Mesenchymal stem cell (in vitro differentiated cells and primary cell): ENCODE data around the gene KRT79.
A peak's percentile ranks its signal among the peaks of the same experiment; 100 is the strongest.

Experiments used
- DNase-seq: peaks from one replicate; pipeline ENCODE4 v3.0.0-alpha.2; 2013
- H2AFZ ChIP-seq: one replicate; pipeline ENCODE4 v1.6.1; 2013; ENCODE audit warnings: low read depth, mild to moderate bottlenecking, control low read depth, inconsistent platforms, low read length, moderate library complexity
- H2AK5ac ChIP-seq: 2 replicates; pipeline ENCODE4 v1.6.1; 2013; ENCODE audit warnings: low read length, moderate library complexity, mild to moderate bottlenecking, inconsistent platforms; ENCODE audit not compliant: severe bottlenecking
- H2BK120ac ChIP-seq: one replicate; pipeline ENCODE4 v1.6.1; 2013; ENCODE audit warnings: low read depth, mild to moderate bottlenecking, inconsistent platforms, low read length, moderate library complexity
- H2BK12ac ChIP-seq, 2 experiments: one replicate each; pipeline ENCODE4 v1.6.1; 2013; ENCODE audit warnings: inconsistent platforms in 2 of 2, low read length in 2 of 2, mild to moderate bottlenecking in 2 of 2, moderate library complexity in 2 of 2, control low read depth in 1 of 2
- H2BK15ac ChIP-seq: one replicate; pipeline ENCODE4 v1.6.1; 2013; ENCODE audit warnings: mild to moderate bottlenecking, low read depth, inconsistent platforms; ENCODE audit not compliant: poor library complexity, severe bottlenecking
- H2BK5ac ChIP-seq: 2 replicates; pipeline ENCODE4 v1.6.1; 2013; ENCODE audit warnings: low read depth, mild to moderate bottlenecking, low read length, control low read depth, inconsistent platforms; ENCODE audit not compliant: poor library complexity, severe bottlenecking
- H3K14ac ChIP-seq, 2 experiments: one replicate each; pipeline ENCODE4 v1.6.1; 2013; ENCODE audit warnings: inconsistent platforms in 2 of 2, low read length in 2 of 2, control low read depth in 1 of 2, mild to moderate bottlenecking in 1 of 2, moderate library complexity in 1 of 2
- H3K18ac ChIP-seq, 2 experiments: one replicate each; pipeline ENCODE4 v1.6.1; 2013; ENCODE audit warnings: inconsistent platforms in 2 of 2, low read length in 2 of 2, control low read depth in 1 of 2, low read depth in 1 of 2, mild to moderate bottlenecking in 1 of 2
- H3K23ac ChIP-seq, 2 experiments: one replicate each; pipeline ENCODE4 v1.6.1; 2013; ENCODE audit warnings: inconsistent platforms in 2 of 2, low read length in 2 of 2, mild to moderate bottlenecking in 2 of 2, moderate library complexity in 2 of 2, control low read depth in 1 of 2
- H3K27ac ChIP-seq: 2 replicates; pipeline ENCODE4 v1.5.1; 2013; ENCODE audit warnings: mild to moderate bottlenecking, moderate library complexity, low read length, control low read depth, inconsistent platforms; ENCODE audit not compliant: poor library complexity, severe bottlenecking
- H3K27me3 ChIP-seq, 2 experiments: 2 replicates each; pipeline versions ENCODE4 v1.6.1 to v1.7.0; 2013; ENCODE audit warnings: low read length in 2 of 2, mild to moderate bottlenecking in 2 of 2, moderate library complexity in 2 of 2, control low read depth in 1 of 2, inconsistent platforms in 1 of 2; ENCODE audit not compliant: control insufficient read depth in 1 of 2, insufficient read depth in 1 of 2
- H3K36me3 ChIP-seq, 2 experiments: 2 replicates each; pipeline versions ENCODE4 v1.6.1 to v1.7.0; 2013; ENCODE audit warnings: low read length in 2 of 2, control low read depth in 1 of 2, inconsistent platforms in 1 of 2, low read depth in 1 of 2, mild to moderate bottlenecking in 1 of 2; ENCODE audit not compliant: insufficient read depth in 2 of 2, control insufficient read depth in 1 of 2
- H3K4ac ChIP-seq, 2 experiments: one replicate each; pipeline ENCODE4 v1.6.1; 2013; ENCODE audit warnings: inconsistent platforms in 2 of 2, low read length in 2 of 2, mild to moderate bottlenecking in 2 of 2, moderate library complexity in 2 of 2, control low read depth in 1 of 2, low read depth in 1 of 2
- H3K4me1 ChIP-seq: 2 replicates; pipeline ENCODE4 v1.6.1; 2013; ENCODE audit warnings: low read depth, low read length, control low read depth; ENCODE audit not compliant: control insufficient read depth, insufficient read depth
- H3K4me2 ChIP-seq: 2 replicates; pipeline ENCODE4 v1.6.1; 2013; ENCODE audit warnings: low read length, mild to moderate bottlenecking, inconsistent platforms; ENCODE audit not compliant: poor library complexity, severe bottlenecking
- H3K4me3 ChIP-seq, 2 experiments: 2 replicates each; pipeline versions ENCODE4 v1.5.1 to v1.7.0; 2013; ENCODE audit warnings: low read length in 2 of 2, mild to moderate bottlenecking in 2 of 2, control low read depth in 1 of 2, low read depth in 1 of 2; ENCODE audit not compliant: insufficient read depth in 1 of 2
- H3K79me1 ChIP-seq: replicated peaks from 2 replicates; pipeline ENCODE4 v1.6.1; 2013; ENCODE audit warnings: mild to moderate bottlenecking, control low read depth, low read length, inconsistent platforms; ENCODE audit not compliant: poor library complexity, severe bottlenecking
- H3K9ac ChIP-seq: 2 replicates; pipeline ENCODE4 v1.7.0; 2013; ENCODE audit warnings: mild to moderate bottlenecking, low read length, moderate library complexity
- H3K9me3 ChIP-seq: 2 replicates; pipeline ENCODE4 v1.7.0; 2013; ENCODE audit warnings: mild to moderate bottlenecking, low read length; ENCODE audit not compliant: control insufficient read depth
- H4K8ac ChIP-seq: one replicate; pipeline ENCODE4 v1.6.1; 2013; ENCODE audit warnings: inconsistent platforms, mild to moderate bottlenecking, low read length, moderate library complexity
- H4K91ac ChIP-seq: one replicate; pipeline ENCODE4 v1.6.1; 2013; ENCODE audit warnings: mild to moderate bottlenecking, low read length, inconsistent platforms
- WGBS: methylation state at CpG from one replicate; pipeline ENCODE4 v1.1.7; 2013; ENCODE audit warnings: mixed read lengths; 5-methylcytosine and 5-hydroxymethylcytosine counted together

Gene KRT79

DNA sequence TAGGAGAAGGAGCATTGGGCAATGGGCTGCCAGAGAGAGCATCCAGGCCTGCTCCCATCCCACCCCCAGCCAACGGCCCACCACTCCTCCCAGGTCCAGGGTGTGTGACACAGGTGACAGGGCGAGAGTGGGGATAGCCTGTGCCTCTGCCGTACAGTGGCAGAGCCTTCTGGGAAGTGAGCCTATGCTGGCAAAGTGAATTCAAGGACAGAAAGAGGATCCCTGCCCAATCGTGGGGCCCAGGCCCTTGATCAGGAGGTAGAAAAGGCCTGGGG lies 553 bp upstream of the KRT79 start:
- DNase-seq, result no peak
- Histone ChIP-seq H2BK15ac (no peak overlapping the region), H3K23ac (no peak overlapping the region), H3K79me1 (no peaks in the 10 kb centered on the region), H2BK5ac (no peak overlapping the region), H3K4me2 (no peak overlapping the region), H3K14ac (no peak overlapping the region), H3K27me3 (peaks cover 0 to 29% of the 10 kb centered on the region in 2 experiments), H3K4ac (no peak overlapping the region), H4K91ac (no peak overlapping the region), H3K18ac (no peak overlapping the region), H3K9ac (no peak overlapping the region), H2BK12ac (peak overlapping the region in 1 of 2 experiments; percentile 18), H2BK120ac (no peak overlapping the region), H3K9me3 (no peaks in the 10 kb centered on the region), H3K4me1 (peaks cover 28% of the 10 kb centered on the region), H2AFZ (no peak overlapping the region), H4K8ac (no peak overlapping the region), H3K27ac (no peak overlapping the region), H3K4me3 (no peak overlapping the region), H3K36me3 (peaks cover 0 to 2% of the 10 kb centered on the region in 2 experiments), H2AK5ac (no peak overlapping the region)
- WGBS, result 90% methylated on average over 3 of the region's 4 CpGs

DNA sequence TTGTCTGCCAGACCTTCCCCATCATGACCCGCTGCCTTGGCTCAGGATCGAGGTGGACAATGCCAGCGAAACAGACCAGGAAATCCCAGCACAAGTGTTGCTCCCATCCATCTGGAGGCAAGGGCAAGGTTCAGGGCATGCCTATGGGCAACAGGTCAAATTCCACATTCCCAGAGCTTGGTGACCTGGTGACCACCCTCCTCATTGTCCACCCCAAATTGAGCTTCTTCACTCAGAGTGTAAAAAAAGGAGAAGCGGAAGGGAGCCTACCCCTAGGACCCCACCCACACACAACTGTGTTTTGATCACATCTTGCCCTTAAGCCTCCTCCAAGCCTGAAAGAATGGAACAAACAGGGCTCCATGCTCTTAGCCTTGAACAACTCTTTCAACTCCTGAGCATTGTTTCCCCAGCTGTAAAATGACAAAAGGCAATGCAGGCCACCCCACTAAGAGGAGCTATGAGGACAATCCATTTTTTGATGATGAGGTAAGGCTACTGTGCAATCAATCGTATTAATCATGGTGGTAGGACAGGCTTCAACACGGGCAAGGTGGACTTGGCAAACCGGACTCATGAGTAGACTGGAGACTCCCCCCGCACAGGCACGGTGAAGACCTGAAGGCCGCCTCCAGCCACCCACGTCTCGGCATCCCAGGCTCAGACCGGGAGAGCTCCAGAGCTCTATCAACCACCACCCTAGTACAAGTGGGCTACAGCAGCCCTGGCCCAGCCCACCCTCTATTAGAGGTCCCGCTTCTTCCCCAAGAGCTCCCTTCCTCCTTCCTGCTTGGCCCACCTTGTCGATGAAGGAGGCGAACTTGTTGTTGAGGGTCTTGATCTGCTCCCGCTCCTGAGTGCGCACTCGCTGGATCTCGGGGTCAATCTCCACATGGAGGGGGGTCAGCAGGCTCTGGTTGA lies 866 bp downstream of the KRT79 start:
- no peak for DNase-seq
- H3K4me1 ChIP-seq, result peaks cover 28% of the 10 kb centered on the region
- WGBS, result 91% methylated on average over 20 of the region's 20 CpGs

DNA sequence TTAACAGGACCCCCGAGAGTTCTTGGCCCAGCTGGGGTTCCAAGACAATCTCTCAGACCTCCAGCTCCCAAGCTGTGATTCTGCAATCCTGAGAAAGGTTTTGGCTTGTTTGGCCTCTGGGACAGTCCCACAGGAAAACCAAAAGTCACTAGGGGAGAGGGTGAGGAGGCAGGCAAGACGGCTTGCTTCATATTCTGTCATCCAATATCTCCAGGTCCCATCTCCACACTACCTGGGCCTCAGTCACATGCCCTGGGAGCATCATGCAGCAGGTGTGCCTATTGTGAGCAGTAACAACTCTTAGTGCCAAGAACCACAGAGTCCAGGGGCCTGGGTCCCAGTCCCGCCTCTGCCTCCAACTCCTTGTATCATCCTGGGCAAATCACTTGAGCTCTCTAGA lies 1.7 kb downstream of the KRT79 start:
- Histone ChIP-seq H3K4me3 (no peak overlapping the region), H3K4me2 (no peak overlapping the region), H3K79me1 (no peaks in the 10 kb centered on the region), H3K27ac (no peak overlapping the region), H3K27me3 (peaks cover 0 to 18% of the 10 kb centered on the region in 2 experiments), H3K9ac (no peak overlapping the region), H2AK5ac (no peak overlapping the region), H2AFZ (no peak overlapping the region), H3K4me1 (peaks cover 26% of the 10 kb centered on the region), H2BK12ac (no peak overlapping the region), H2BK120ac (no peak overlapping the region), H3K23ac (no peak overlapping the region), H4K8ac (no peak overlapping the region), H3K9me3 (no peaks in the 10 kb centered on the region), H3K18ac (no peak overlapping the region), H4K91ac (no peak overlapping the region), H2BK5ac (no peak overlapping the region), H2BK15ac (no peak overlapping the region), H3K36me3 (no peaks in the 10 kb centered on the region), H3K14ac (no peak overlapping the region), H3K4ac (no peak overlapping the region)
- DNase-seq, result no peak
- 70% methylated on average over 3 of the region's 3 CpGs for WGBS

More for the DNA sequence above, 866 bp downstream of the KRT79 start:
- Histone ChIP-seq H3K23ac (no peak overlapping the region), H3K9me3 (no peaks in the 10 kb centered on the region), H3K14ac (no peak overlapping the region), H3K79me1 (no peaks in the 10 kb centered on the region), H2BK120ac (no peak overlapping the region), H3K27ac (no peak overlapping the region), H3K9ac (no peak overlapping the region), H2BK12ac (no peak overlapping the region), H3K4ac (no peak overlapping the region), H2AK5ac (no peak overlapping the region), H2AFZ (no peak overlapping the region), H2BK5ac (no peak overlapping the region), H3K4me2 (no peak overlapping the region), H4K91ac (no peak overlapping the region), H3K27me3 (peaks cover 0 to 18% of the 10 kb centered on the region in 2 experiments), H2BK15ac (no peak overlapping the region), H3K36me3 (no peaks in the 10 kb centered on the region), H3K18ac (no peak overlapping the region), H3K4me3 (no peak overlapping the region), H4K8ac (no peak overlapping the region)

DNA sequence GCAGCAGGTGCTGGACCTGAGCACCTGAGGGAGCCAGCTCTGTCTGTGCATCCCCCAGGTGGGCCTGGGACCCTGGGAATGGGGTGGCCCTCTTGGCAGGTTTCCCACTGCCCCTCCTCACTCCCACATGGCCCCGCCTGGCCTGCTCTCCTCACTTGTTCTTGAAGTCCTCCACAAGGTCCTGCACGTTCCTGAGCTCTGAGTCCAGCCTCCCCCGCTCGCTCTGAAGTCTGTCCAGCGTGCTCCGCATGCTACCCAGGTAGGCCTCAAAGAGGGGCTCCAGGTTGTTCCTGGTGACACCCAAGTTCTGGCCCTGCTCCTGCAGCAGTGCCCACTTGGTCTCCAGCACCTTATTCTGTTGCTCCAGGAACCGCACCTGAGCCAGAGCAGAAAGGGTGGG lies 2.9 kb downstream of the KRT79 start:
- no peaks in the 10 kb centered on the region for H3K79me1 ChIP-seq
- no peak overlapping the region for H4K8ac ChIP-seq
- H3K27ac ChIP-seq, result no peak overlapping the region
- H4K91ac ChIP-seq, result no peak overlapping the region
- no peak overlapping the region for H3K14ac ChIP-seq
- H2AFZ ChIP-seq, result no peak overlapping the region
- no peaks in the 10 kb centered on the region for H3K36me3 ChIP-seq
- H3K23ac ChIP-seq, result no peak overlapping the region
- no peak overlapping the region for H2AK5ac ChIP-seq
- H3K4ac ChIP-seq, result no peak overlapping the region
- peaks cover 0 to 21% of the 10 kb centered on the region in 2 experiments for H3K27me3 ChIP-seq
- WGBS, result 88% methylated on average over 7 of the region's 7 CpGs
- no peak for DNase-seq
- H3K9me3 ChIP-seq, result no peaks in the 10 kb centered on the region
- no peak overlapping the region for H2BK15ac ChIP-seq
- H3K9ac ChIP-seq, result no peak overlapping the region
- no peak overlapping the region for H3K4me2 ChIP-seq
- H3K18ac ChIP-seq, result no peak overlapping the region
- H3K4me3 ChIP-seq, result no peak overlapping the region
- no peak overlapping the region for H2BK5ac ChIP-seq
- H2BK120ac ChIP-seq, result no peak overlapping the region
- H3K4me1 ChIP-seq, result peaks cover 22% of the 10 kb centered on the region
- H2BK12ac ChIP-seq, result no peak overlapping the region
